Breast epithelium (tissue), 4 donors: ENCODE data around the gene XPO1. TPM values are rescaled to one million over a fixed set of nuclear protein-coding genes. Genes with fewer than 3 reads are reported as not detected.

Experiments used
- DNase-seq, 2 donors: peaks; one replicate each; pipeline ENCODE4 v3.0.0-alpha.2; 2019; ENCODE audit warnings: low spot score in 2 of 2
- H3K27ac ChIP-seq, 2 donors: fragments of 200-600 bp; sonication (generic) in 1 of 2; one replicate each; pipeline ENCODE4 v1.5.1; 2016 to 2019; ENCODE audit warnings: mild to moderate bottlenecking in 1 of 2
- H3K27me3 ChIP-seq, 2 donors: fragments of 200-600 bp; sonication (generic) in 1 of 2; one replicate each; pipeline versions ENCODE4 v1.5.1 to v1.6.0; 2017 to 2019; ENCODE audit warnings: control low read depth in 1 of 2, mild to moderate bottlenecking in 1 of 2
- H3K36me3 ChIP-seq: fragments of 200-600 bp; one replicate; pipeline ENCODE4 v1.5.1; 2019
- H3K4me1 ChIP-seq, 2 donors: fragments of 200-600 bp; sonication (generic); one replicate each; pipeline ENCODE4 v1.5.1; 2016 to 2019; ENCODE audit warnings: control low read depth in 1 of 2
- H3K4me3 ChIP-seq, 3 donors: fragments of 200-600 bp; sonication (generic); 1 replicate in 2 of 3; 2 replicates in 1 of 3; pipeline ENCODE4 v1.5.1; 2016 to 2019; ENCODE audit warnings: mild to moderate bottlenecking in 3 of 3, moderate library complexity in 2 of 3
- H3K9me3 ChIP-seq, 2 donors: fragments of 200-600 bp; sonication (generic) in 1 of 2; one replicate each; pipeline ENCODE4 v1.5.1; 2016 to 2019; ENCODE audit warnings: control low read depth in 1 of 2
- POLR2A ChIP-seq: fragments of 450-650 bp; IDR thresholded peaks from one replicate; pipeline ENCODE4 v1.6.1; 2016; ENCODE audit warnings: antibody characterized with exemption, mild to moderate bottlenecking, moderate library complexity
- POLR2AphosphoS5 ChIP-seq, 3 donors: sonication (generic); formaldehyde crosslinking; IDR thresholded peaks; one replicate each; pipeline ENCODE4 v1.6.1; 2017; ENCODE audit warnings: antibody characterized with exemption in 3 of 3
- intact Hi-C: fragments of 100-400 bp; cut with DNase I; formaldehyde crosslinking; loops from one replicate; pipeline ENCODE4 v1.15.1; 2023; ENCODE audit warnings: low total_unique reads
- total RNA-seq, 3 donors: library from RNA; depleted of rRNA; stranded (reverse); fragments of >200 nt; gene quantifications; one replicate each; pipeline ENCODE4 v1.1.0, GENCODE V29; 2016
- TF ChIP-seq, protein P1 (sequence below), 3 donors: fragments of 450-650 bp; IDR thresholded peaks; one replicate each; pipeline ENCODE4 v1.5.1; 2016 to 2017; ENCODE audit warnings: antibody characterized with exemption in 3 of 3, mild to moderate bottlenecking in 3 of 3, moderate library complexity in 3 of 3

Gene XPO1
- total RNA-seq, 3 donors from 2014 or later = 76.0 to 137 (median 129) TPM

DNA sequence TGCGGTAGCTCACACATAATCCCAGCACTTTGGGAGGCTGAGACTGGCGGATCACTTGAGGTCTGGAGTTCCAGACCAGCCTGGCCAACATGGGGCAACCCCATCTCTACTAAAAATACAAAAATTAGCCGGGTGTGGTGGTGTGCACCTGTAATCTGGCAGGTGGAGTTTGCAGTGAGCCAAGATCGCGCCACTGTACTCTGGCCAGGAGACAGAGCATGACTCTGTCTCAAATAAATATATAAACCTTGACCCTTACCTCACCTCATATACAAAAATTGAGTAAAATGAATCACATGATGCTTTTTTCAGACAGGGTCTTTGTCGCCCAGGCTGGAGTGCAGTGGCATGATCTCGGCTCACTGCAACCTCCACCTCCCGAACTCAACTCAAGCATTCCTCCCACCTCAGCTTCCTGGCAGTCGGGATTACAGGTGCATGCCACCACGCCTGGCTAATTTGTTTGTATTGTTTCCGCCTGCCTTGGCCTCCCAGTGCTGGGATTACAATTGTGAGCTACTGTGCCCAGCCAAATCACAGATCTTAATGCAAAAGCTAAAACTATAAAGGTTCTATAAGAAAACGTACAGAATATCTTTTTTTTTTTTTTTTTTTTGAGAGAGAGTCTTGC is 25.3 kb downstream of the XPO1 start:
- intact Hi-C loops = no loop called here
- Histone ChIP-seq H3K9me3 (no peaks in the 10 kb centered on the region), H3K27me3 (no peaks in the 10 kb centered on the region), H3K27ac (no peak overlapping the region), H3K36me3 (no peaks in the 10 kb centered on the region), H3K4me1 (no peaks in the 10 kb centered on the region), H3K4me3 (no peak overlapping the region)
- TF ChIP-seq POLR2AphosphoS5 (IDR thresholded peaks at IDR 0.05) (no peak), POLR2A (no peak)
- TF ChIP-seq, protein P1, sequence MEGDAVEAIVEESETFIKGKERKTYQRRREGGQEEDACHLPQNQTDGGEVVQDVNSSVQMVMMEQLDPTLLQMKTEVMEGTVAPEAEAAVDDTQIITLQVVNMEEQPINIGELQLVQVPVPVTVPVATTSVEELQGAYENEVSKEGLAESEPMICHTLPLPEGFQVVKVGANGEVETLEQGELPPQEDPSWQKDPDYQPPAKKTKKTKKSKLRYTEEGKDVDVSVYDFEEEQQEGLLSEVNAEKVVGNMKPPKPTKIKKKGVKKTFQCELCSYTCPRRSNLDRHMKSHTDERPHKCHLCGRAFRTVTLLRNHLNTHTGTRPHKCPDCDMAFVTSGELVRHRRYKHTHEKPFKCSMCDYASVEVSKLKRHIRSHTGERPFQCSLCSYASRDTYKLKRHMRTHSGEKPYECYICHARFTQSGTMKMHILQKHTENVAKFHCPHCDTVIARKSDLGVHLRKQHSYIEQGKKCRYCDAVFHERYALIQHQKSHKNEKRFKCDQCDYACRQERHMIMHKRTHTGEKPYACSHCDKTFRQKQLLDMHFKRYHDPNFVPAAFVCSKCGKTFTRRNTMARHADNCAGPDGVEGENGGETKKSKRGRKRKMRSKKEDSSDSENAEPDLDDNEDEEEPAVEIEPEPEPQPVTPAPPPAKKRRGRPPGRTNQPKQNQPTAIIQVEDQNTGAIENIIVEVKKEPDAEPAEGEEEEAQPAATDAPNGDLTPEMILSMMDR (IDR thresholded peaks at IDR 0.05) = no peak
- DNase-seq = no peak

DNA sequence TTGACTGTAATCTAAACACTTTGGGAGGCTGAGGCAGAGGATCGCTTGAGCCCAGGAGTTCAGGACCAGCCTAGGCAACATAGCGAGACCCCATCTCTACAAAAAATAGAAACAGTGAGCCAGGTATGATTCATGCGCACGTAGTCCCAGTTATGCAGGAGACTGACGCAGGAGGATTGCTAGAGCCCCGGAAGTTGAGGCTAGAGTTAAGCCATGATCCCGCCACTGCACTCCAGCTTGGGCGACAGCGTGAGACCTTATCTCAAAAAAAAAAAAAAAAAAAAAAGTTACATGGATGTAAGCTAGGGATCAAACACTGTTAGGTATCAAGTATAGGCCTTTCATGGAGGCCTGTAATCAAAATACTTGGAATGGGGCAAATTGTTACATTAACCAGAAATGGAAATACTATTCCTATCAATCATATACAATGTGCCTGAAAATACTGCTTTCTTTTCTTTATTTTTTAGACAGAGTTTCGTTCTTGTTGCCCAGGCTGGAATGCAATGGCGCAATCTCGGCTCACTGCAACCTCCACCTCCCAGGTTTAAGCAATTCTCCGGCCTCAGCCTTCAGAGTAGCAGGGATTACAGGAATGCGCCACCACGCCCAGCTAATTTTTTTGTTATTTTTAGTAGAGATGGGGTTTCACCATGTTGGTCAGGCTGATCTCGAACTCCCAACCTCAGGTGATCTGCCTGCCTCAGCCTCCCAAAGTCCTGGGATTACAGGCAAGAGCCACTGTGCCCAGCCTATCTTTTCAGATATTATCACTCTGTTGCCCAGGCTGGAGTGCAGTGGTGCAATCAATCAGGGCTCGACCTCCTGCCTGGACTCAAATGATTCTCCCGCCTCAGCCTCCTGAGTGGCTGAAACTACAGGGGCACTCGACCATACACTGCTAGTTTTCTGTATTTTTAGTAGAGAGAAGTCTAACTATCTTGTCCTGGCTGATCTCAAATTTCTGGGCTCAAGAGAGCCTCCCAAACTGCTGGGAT is 27.2 kb downstream of the XPO1 start:
- no peaks in the 10 kb centered on the region for H3K27me3 ChIP-seq
- H3K4me3 ChIP-seq = no peak overlapping the region
- intact Hi-C loops = no loop called here
- TF ChIP-seq POLR2AphosphoS5 (IDR thresholded peaks at IDR 0.05) = no peak
- no peak for TF ChIP-seq POLR2A
- TF ChIP-seq, protein P1 (IDR thresholded peaks at IDR 0.05) = no peak
- no peak for DNase-seq
- no peaks in the 10 kb centered on the region for H3K36me3 ChIP-seq
- no peaks in the 10 kb centered on the region for H3K4me1 ChIP-seq
- no peaks in the 10 kb centered on the region for H3K9me3 ChIP-seq
- no peak overlapping the region for H3K27ac ChIP-seq

DNA sequence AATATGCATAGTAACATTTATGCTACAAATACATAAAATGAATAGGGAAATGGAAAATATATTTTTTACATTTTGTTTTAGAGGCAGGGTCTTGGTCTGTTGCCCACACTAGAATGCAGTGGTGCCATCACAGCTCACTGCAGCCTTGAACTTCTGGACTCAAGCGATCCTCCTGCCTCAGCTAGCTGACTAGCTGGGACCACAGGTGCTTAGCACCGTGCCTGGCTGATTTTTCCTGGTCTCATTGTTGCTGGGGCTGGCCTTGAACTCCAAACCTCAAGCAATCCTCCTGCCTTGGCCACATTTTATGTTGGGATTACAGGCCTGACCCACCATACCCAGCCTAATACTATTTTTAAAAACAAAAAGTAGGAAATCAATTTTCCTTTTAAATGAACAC is 33.2 kb downstream of the XPO1 start:
- no peaks in the 10 kb centered on the region for H3K9me3 ChIP-seq
- no peak overlapping the region for H3K27ac ChIP-seq
- H3K27me3 ChIP-seq = no peaks in the 10 kb centered on the region
- TF ChIP-seq POLR2AphosphoS5 (IDR thresholded peaks at IDR 0.05) = no peak
- TF ChIP-seq, protein P1 (IDR thresholded peaks at IDR 0.05) = no peak
- no peak for TF ChIP-seq POLR2A
- no peaks in the 10 kb centered on the region for H3K4me1 ChIP-seq
- no peaks in the 10 kb centered on the region for H3K36me3 ChIP-seq
- H3K4me3 ChIP-seq = no peak overlapping the region
- DNase-seq = no peak
- intact Hi-C loops = no loop called here

DNA sequence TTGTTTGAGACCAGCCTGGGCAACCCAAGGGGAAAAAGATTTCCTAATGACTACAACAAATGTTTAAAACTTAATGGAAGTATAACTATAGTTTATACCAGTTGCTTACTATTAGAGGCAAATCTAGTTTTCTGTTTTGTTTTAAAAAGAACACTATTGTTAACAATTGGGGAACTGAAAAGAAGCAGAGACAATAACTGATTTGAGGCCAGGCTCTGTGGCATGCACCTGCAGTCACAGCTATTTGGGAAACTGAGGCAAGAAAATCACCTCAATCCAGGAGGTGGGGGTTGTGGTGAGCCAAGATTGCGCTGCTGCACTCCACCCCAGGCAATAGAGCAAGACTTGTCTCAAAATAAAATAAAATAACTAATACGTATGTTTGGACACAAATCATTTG is 39.1 kb downstream of the XPO1 start:
- TF ChIP-seq POLR2AphosphoS5 (IDR thresholded peaks at IDR 0.05) (no peak), POLR2A (no peak)
- TF ChIP-seq, protein P1 (IDR thresholded peaks at IDR 0.05) = no peak
- intact Hi-C loops = no loop called here

DNA sequence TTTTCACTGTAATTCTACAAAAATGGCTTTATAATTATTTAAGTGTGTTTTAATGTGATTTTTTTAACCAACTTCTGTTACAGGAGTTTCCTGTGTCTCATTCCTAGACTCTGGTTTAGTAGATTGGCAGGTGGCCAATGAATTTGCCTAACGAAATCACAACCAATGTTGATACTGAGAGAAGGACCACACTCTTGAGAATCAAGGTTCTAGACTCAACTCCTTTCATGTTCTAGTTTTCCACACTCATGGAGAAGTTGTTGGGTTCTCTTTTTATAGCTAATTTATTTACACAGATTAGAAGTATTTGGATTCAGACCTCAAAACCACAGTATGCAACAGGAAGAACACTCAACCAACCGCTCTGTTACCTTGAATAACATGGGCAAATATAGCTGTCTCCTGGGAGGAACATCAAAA is 44.6 kb downstream of the XPO1 start:
- H3K36me3 ChIP-seq = peaks cover 11% of the 10 kb centered on the region
- no peak overlapping the region for H3K27ac ChIP-seq
- intact Hi-C loops = no loop called here
- TF ChIP-seq, protein P1 (IDR thresholded peaks at IDR 0.05) = no peak
- no peak for TF ChIP-seq POLR2AphosphoS5 (IDR thresholded peaks at IDR 0.05)
- no peak for TF ChIP-seq POLR2A
- H3K4me3 ChIP-seq = no peak overlapping the region
- no peaks in the 10 kb centered on the region for H3K9me3 ChIP-seq
- DNase-seq = no peak
- H3K27me3 ChIP-seq = no peaks in the 10 kb centered on the region
- no peaks in the 10 kb centered on the region for H3K4me1 ChIP-seq

More for the DNA sequence above, 39.1 kb downstream of the XPO1 start:
- H3K27me3 ChIP-seq = no peaks in the 10 kb centered on the region
- no peak overlapping the region for H3K27ac ChIP-seq
- no peak overlapping the region for H3K4me3 ChIP-seq
- no peak for DNase-seq
- H3K4me1 ChIP-seq = no peaks in the 10 kb centered on the region
- peaks cover 8% of the 10 kb centered on the region for H3K36me3 ChIP-seq
- no peaks in the 10 kb centered on the region for H3K9me3 ChIP-seq
